T-helper 2 cell treated with Interferon-gamma antibody and Interleukin-4, amounts not matched to agents 100 ng/mL and 5 ng/mL, for 36 hours (primary cell): ENCODE data around the gene WDR38. TPM values are rescaled to one million over a fixed set of nuclear protein-coding genes. Genes with fewer than 3 reads are reported as not detected.

ENCODE experiments used
- intact Hi-C: fragments of 100-400 bp; cut with micrococcal nuclease; formaldehyde crosslinking; loops from one replicate; pipeline ENCODE4 v1.15.1; 2023
- total RNA-seq: library from RNA; stranded (reverse); gene quantifications from 2 replicates; pipeline ENCODE4 v1.2.3, GENCODE V29; 2022

The WDR38 gene
- total RNA-seq, 1 donor from 2014 or later = not detected

DNA sequence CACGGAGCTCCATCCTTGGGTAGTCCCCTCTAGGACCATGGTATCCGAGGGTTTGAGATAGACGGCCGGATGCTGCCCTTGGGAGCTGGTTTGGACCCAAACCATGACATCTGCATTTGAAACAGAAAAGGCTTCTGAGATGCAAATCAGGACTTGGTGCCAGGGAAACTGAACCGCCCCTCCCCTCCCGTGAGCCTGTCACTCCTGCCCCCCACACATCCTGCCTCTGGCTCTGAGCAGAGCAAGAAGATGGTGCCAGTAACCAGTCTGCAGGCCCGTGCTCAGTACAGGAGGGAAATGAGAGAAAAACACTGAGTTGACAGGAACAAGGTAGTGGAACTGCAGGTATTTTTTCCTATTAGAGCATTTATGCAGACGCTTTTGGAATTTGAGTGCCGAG, 27.2 kb downstream of the WDR38 start:
- intact Hi-C loops = no loop called here

DNA sequence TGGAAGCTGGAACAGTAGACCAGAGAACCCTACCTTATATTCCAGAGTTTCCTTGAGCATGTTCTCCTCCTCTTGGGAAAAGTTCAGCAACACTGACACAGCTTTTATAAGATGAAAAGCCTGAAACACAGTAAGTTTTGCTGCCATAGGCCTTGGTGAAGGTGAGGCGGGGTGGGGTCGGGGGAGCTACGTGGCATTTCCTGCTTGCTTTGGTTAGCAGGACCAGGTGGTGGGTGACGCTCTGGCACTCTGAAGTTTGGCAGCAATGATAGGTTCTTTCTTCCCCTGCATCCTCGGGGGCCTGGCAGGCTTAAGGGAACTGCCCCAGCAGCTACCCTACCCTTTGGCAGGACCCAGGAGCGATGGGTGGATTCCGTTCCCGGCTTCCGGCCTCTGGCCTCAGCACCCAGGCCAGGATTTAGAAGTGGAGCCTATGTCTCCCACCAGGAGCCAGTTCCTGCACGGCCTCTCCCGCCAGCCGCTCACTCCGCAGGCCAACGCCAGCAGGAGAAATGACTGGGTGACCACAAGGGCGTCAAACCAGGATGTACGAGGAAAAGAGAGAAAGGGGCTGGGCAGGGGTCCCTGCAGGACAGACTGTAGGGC, 28.0 kb downstream of the WDR38 start:
- intact Hi-C loops = no loop called here

DNA sequence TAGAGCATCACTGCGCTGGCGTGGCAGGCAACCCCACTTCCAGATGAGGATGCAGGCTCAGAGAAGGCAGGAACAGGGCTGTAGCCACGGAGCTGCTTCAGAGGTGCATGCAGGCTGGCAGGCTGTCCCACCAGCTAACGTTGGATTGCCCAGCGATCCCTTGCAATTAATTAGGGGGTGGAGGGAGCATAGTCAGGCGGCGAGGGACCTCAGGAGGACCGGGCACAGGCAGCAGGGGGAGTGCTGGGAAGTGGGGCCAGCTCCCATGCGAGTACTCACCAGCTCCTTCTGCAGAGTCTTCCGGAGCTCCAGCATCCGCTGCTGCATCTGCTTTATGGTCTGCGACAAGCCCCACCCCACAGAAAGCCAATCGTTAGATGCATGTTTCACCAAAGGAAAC, 29.0 kb downstream of the WDR38 start:
- intact Hi-C loops = no loop called here

DNA sequence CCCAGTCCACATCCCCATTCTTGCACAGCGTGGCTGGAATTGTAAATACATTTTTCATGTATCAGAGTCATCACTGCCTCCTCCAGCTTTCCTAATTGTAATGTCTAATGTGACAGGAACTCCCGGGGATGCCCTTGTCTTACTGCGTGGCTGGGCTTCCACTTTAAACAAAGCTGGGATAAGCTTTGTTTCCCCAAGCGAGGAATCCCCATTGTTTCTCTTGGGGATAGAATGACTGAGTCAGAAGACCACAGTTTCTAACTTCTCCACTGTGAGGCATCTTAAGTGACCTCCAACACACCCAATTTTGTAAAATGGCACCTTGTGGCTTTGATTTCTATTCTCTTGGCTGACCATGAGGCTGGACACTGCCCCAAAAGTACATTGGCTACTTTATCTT, 31.1 kb downstream of the WDR38 start:
- intact Hi-C loops = no loop called here

DNA sequence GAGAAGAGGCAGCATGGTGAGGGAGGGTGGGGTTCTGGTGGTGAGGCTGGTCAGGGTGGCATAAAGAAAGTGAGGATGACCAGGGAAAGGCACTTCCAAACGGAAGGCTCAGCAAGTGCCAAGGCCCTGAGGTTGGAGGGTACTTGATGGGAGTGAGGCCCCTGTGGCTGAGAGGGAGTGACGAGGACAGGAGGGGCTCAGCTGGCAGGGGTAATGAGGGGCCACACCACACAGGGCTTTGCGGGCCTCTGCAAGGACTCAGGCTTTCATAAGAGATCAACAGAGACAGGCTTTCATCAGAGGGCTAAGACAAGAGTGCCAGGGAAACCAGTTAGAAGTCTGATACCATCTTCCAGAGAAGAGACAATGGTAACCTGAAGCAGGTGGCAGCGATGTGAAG, 32.3 kb downstream of the WDR38 start:
- intact Hi-C loops = no loop called here

DNA sequence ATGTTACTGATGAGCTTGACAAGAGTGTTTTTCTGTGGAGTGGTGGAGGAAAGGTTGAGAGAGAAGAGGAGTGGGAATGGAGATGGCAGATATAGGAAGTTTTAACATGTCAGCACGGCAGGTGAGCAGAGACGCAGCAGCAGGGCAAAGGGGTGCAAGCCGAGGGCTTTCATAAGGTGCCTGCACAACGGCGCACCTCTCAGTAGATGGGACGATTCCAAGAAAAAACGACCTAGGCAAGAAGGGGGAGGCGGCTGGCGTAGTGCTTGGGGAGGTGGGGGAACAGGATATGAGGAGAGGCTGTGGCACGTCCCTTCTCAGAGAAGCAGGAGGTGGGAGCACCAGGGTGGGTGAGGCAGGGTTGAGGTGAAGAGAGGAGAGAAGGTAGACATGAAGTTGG, 33.2 kb downstream of the WDR38 start:
- intact Hi-C loops = no loop called here

DNA sequence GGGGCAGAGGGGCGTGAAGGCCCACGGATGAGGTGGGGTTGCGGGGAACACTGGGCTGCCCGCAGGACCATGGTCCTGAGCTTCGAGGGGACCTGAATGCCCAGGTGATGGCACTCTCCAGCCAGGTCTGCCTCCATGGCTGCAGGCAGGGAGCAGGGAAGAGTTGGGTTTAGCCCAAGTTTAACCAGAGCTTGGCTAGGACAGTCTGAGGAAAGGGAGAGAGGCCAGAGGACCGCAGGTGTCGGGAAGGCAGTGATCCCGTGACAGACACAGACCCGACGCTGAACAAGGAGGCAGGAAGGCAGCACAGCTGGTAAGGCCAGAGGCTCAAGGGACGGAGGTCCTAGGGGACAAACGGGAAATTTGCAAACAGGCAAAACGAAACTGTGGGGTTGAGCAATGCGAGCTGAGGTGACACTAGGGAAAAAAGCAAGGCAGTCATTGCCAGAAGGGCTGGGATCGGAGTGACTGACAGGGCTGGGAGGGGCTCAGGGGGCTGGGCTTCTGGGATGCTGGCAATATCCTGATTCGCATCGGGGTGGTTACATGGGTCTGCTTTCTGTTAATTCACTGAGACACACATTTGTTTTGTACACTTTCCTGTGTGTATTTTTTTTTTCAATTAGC, 33.7 kb downstream of the WDR38 start:
- intact Hi-C loops = no loop called here

DNA sequence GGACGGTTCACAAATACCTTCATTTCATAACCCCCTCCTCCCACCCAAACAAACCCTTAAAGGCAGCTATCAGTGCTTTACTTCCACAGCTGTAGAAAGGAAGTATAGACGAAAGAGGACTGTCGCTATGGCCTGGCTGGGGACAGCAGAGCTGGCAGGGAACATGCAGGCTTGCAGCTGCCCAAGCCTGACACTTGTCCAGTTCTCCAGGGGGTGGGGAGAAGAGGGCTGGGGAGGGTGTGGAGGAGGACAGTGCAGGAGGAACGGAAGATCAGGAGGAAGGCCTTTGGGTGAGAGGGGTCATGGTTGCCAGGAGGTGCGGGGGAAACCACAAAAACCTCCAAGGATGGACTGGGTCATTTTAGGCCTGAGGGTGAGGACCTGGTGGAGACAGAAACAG, 34.6 kb downstream of the WDR38 start:
- intact Hi-C loops = no loop called here

DNA sequence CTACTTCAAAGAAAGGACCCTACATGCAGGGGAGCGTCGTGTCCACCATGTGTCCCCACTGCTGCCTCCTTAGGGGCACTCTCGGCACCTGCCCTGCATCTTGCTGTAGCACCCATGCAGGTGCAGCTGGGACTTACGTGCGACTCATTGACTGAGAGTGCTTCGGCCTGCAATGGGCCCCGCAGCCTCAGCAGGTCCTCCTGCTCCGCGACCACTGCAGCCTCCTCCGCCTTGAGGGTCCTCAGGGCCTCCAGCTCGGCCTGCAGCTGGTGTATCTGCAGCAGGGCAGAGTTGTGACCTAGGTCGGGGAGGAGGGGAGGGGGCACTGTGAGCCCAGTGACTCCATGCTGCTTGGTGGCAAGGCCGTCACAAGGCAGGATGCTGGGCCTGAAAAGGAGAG, 35.7 kb downstream of the WDR38 start:
- intact Hi-C loops = no loop called here

DNA sequence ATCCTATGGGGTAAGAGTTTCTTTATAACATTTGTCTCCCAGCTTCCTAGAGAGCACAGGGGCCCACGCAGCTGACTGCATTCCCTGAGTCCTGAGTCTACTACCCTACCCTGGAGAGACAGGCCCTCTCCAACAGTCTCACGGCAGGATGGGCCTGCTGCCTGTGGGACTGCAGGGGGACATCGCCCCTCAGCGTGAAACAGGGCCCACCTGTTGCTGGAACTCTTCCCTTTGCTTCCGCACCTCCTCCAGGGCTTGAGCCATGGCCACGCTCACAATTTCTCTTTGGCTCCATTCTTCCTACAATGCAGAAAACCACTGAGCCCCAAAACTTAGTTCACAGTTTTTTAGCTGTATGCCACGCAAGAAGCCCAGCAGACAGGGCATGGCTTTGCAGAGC, 36.9 kb downstream of the WDR38 start:
- intact Hi-C loops = no loop called here

DNA sequence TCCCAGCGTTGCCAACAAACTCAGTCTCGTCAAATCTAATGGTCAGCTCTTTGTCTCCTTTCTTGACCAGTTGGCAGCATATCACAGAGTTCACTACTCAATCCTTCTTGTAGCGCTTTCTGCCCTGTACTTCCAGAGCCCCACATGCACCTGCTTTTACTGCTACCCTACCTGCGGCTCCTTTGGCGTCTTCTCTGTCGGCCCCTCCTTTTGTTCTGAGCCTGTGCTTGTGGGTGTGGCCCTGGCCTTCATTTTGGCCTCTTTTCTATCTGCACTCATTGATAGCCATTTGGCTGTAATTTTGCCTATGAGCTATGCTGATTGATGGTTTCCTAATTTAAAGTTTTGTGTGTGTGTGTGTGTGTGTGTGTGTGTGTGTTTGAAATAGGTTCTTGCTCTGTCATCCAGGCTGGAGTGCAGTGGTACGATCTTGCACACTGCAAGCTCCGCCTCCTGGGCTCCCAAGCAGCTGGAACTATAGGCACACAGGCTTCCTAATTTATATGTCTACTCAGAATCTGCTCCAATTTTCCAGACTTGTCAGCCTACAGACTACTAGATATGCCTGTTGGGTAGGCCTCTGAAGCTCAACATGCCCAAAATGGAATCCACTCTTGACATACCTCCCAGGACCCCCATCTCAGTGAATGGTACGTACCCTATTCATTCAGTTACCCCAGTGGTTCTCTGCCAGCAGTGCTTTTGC, 40.9 kb downstream of the WDR38 start:
- intact Hi-C loops = loop anchor here (1.0 kb wide), 1 partner anchor 120 kb away; no protein-coding TSS in a partner anchor

DNA sequence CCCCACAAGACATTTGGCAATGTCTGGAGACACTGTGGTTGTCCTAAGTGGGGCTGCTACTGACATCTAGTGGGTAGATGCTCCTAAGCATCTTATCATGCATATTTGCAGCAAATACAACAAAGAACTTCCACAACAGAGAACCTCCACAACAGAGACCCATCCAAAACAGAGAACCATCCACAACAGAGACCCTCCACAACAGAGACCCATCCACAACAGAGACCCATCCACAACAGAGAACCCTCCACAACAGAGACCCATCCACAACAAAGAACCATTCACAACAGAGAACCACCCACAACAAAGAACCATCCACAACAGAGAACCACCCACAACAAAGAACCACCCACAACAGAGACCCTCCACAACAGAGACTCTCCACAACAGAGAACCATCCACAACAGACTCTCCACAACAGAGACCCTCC, 41.5 kb downstream of the WDR38 start:
- intact Hi-C loops = loop anchor here (1.0 kb wide), 1 partner anchor 120 kb away; no protein-coding TSS in a partner anchor

DNA sequence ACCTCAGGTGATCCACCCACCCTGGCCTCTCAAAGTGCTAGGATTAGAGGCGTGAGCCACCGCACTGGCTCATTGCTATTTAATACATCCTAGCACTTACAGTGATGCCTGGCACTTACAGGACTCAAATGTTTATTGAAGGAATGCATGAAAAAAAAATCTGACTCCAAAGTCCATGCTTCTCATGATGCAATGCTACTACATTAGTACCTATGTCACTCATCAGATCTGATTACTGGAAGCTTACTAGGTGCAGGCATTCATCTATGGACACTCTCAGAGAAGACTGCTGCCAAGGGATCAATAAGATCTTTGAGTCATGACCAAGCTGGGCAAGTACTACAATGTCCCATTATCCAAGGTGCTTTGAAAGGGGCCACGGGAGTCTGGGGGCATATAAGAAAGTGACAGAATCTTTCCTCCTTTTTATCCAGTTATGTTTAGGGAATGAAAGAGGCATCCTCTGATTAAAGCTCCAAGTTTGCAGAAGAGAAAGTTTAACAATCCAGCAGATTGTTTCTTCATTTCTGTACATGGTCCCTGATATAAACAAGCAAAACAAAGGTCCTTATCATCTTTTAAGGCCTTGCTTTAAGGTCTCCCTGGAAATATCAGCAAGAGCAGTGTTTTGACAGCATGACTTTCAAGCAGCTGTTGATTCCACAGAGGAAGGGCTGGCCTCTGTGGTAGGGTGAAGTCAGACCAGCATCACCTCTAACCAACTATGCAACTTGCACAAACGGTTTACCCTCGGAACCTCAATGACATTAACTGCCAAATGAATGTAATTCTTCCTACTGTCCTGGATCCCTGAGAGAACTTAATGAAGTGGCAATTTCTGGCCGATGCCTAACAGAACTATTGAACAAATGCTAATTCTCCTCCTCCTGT, 44.6 kb downstream of the WDR38 start:
- intact Hi-C loops = no loop called here

DNA sequence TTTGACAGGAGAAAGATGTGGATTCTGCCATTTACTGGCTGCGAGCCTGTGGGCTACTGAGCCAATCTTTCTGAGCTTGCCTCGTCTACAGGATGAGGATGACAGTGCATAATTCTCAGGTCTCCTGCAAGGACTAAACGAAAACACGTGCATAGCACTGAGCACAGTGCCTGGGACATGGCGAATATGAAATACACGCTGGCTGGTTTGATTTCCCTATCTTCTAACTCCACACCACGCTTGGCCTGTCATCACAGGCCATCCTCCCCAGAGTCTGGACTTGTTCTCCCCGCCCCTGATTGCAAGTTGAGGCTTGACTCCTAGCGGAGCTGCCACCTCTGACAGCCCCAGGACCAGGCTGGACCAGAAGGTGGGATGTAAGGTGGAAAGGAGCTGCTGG, 46.6 kb downstream of the WDR38 start:
- intact Hi-C loops = no loop called here

DNA sequence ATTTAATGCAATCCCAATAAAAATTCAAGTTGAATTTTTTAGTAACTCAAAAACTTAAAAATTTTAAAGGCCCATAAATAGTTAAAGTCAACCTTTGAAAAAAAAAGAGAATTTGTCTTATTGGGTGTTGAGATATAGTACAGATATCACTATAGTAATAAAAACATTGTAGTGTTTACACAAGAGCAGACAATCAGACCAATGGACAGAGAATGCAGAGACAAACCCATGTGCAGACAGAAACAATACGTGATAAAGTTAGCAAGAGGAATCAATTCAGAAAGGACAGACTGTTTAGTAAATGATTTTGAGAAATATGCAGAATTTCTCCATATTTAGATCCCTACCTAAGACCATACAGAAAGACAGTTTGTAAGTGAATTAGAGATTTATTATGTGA, 53.7 kb downstream of the WDR38 start:
- intact Hi-C loops = no loop called here

Other genes starting within 250 kb of the WDR38 start
- gene NR6A1, start 82.1 kb upstream of the WDR38 start, total RNA-seq = 0.25 and 0.50 TPM in 2 replicates
- not detected in 2 replicates for gene OLFML2A, start 76.3 kb upstream of the WDR38 start, total RNA-seq
- 1,470 TPM in 2 replicates for gene RPL35, start 8.5 kb downstream of the WDR38 start, total RNA-seq
- gene ARPC5L, start 8.7 kb downstream of the WDR38 start, total RNA-seq = 74.4 and 78.8 TPM in 2 replicates
- 13.5 and 15.3 TPM in 2 replicates for gene GOLGA1, start 87.6 kb downstream of the WDR38 start, total RNA-seq